IMR-90 (cell line): ENCODE data around the gene PCGF5. TPM values are rescaled to one million over a fixed set of nuclear protein-coding genes. Genes with fewer than 3 reads are reported as not detected.

Experiments used
- ATAC-seq: fragments of 200-7000 bp; cut with Tn5 transposase; 2 replicates; pipeline ENCODE4 v1.9.1; 2020; ENCODE audit warnings: low read depth, mild to moderate bottlenecking, moderate library complexity
- BruUV-seq: library from RNA; stranded (reverse); fragments of 400-500 nt; replicated peaks from 2 replicates; lab custom pipeline; 2021; lab: Mats Ljungman, UMichigan
- CTCF ChIA-PET: fragments of 300-600 bp; formaldehyde crosslinking; extraction: SDS; loops from one replicate; lab custom pipeline; 2021; ENCODE audit warnings: antibody characterized with exemption; lab: Yijun Ruan, JAX
- POLR2A ChIA-PET: fragments of 300-600 bp; sonication (Branson Sonifier 250); formaldehyde crosslinking; loops from one replicate; lab custom pipeline; 2022; ENCODE audit warnings: antibody characterized with exemption; ENCODE audit not compliant: unreplicated experiment; lab: Charles Lee
- DNase-seq: peaks from one replicate; pipeline ENCODE4 v3.0.0; 2013
- H2AFZ ChIP-seq: replicated peaks from 2 replicates; pipeline ENCODE3; 2013; ENCODE audit warnings: low read length, mild to moderate bottlenecking; ENCODE audit not compliant: poor library complexity
- H2AK5ac ChIP-seq: 2 replicates; pipeline ENCODE4 v1.6.1; 2013; ENCODE audit warnings: low read depth, low read length, inconsistent platforms
- H2AK9ac ChIP-seq: replicated peaks from 2 replicates; pipeline ENCODE3; 2013; ENCODE audit warnings: mild to moderate bottlenecking, low read depth, low read length, moderate library complexity; ENCODE audit not compliant: poor library complexity
- H2BK120ac ChIP-seq: 2 replicates; pipeline ENCODE4 v1.6.1; 2013; ENCODE audit warnings: low read depth, low read length, inconsistent platforms
- H2BK15ac ChIP-seq: 3 replicates; pipeline ENCODE4 v1.6.1; 2013; ENCODE audit warnings: low read depth, low read length, inconsistent platforms
- H2BK20ac ChIP-seq: 2 replicates; pipeline ENCODE4 v1.6.1; 2013; ENCODE audit warnings: low read depth, mild to moderate bottlenecking, inconsistent platforms, low read length, moderate library complexity
- H2BK5ac ChIP-seq: 2 replicates; pipeline ENCODE4 v1.6.1; 2013; ENCODE audit warnings: mild to moderate bottlenecking, low read depth, low read length, inconsistent platforms; ENCODE audit not compliant: poor library complexity, severe bottlenecking
- H3K14ac ChIP-seq: replicated peaks from 2 replicates; pipeline ENCODE4 v1.6.1; 2013; ENCODE audit warnings: low read depth, low read length, inconsistent platforms
- H3K18ac ChIP-seq: 2 replicates; pipeline ENCODE4 v1.6.1; 2013; ENCODE audit warnings: low read depth, low read length, control low read depth
- H3K23ac ChIP-seq: 2 replicates; pipeline ENCODE4 v1.6.1; 2013; ENCODE audit warnings: low read depth, low read length, inconsistent platforms
- H3K27ac ChIP-seq: 2 replicates; pipeline ENCODE4 v1.5.1; 2013; ENCODE audit warnings: mild to moderate bottlenecking, control low read depth, low read length; ENCODE audit not compliant: insufficient read depth
- H3K27me3 ChIP-seq: 2 replicates; pipeline ENCODE4 v1.6.1; 2013; ENCODE audit warnings: low read length; ENCODE audit not compliant: control insufficient read depth, insufficient read depth
- H3K36me3 ChIP-seq: 2 replicates; pipeline ENCODE4 v1.6.1; 2013; ENCODE audit warnings: low read length, mixed read lengths; ENCODE audit not compliant: control insufficient read depth, insufficient read depth
- H3K4ac ChIP-seq: 2 replicates; pipeline ENCODE4 v1.6.1; 2013; ENCODE audit warnings: low read depth, low read length, inconsistent platforms
- H3K4me1 ChIP-seq: 2 replicates; pipeline ENCODE4 v1.6.1; 2013; ENCODE audit warnings: low read length, mixed read lengths; ENCODE audit not compliant: control insufficient read depth, insufficient read depth
- H3K4me2 ChIP-seq: 2 replicates; pipeline ENCODE4 v1.6.1; 2013; ENCODE audit warnings: low read depth, mild to moderate bottlenecking, control low read depth, low read length, moderate library complexity
- H3K4me3 ChIP-seq: 2 replicates; pipeline ENCODE4 v1.5.1; 2013; ENCODE audit warnings: low read depth, mild to moderate bottlenecking, control low read depth, low read length, moderate library complexity; ENCODE audit not compliant: insufficient read depth
- H3K56ac ChIP-seq: 2 replicates; pipeline ENCODE4 v1.6.1; 2013; ENCODE audit warnings: low read length, inconsistent platforms; ENCODE audit not compliant: insufficient read depth; ENCODE audit errors: extremely low read depth
- H3K79me1 ChIP-seq, 2 experiments: 2 replicates each; pipeline ENCODE4 v1.6.1; 2013; ENCODE audit warnings: low read length in 2 of 2, inconsistent platforms in 1 of 2, low read depth in 1 of 2
- H3K9ac ChIP-seq: 2 replicates; pipeline ENCODE4 v1.6.1; 2013; ENCODE audit warnings: low read depth, low read length, control low read depth
- H3K9me1 ChIP-seq: 2 replicates; pipeline ENCODE4 v1.6.1; 2013; ENCODE audit warnings: low read length, inconsistent platforms; ENCODE audit not compliant: insufficient read depth
- H3K9me3 ChIP-seq: 2 replicates; pipeline ENCODE4 v1.6.1; 2013; ENCODE audit warnings: low read length; ENCODE audit not compliant: control insufficient read depth, insufficient read depth
- H4K20me1 ChIP-seq: 2 replicates; pipeline ENCODE4 v1.6.1; 2013; ENCODE audit warnings: low read length, inconsistent platforms; ENCODE audit not compliant: insufficient read depth
- H4K5ac ChIP-seq: 2 replicates; pipeline ENCODE4 v1.6.1; 2013; ENCODE audit warnings: mild to moderate bottlenecking, low read depth, low read length, control low read depth
- H4K8ac ChIP-seq, 2 experiments: 2 replicates each; pipeline ENCODE4 v1.6.1; 2013; ENCODE audit warnings: low read depth in 2 of 2, low read length in 2 of 2, control low read depth in 1 of 2, inconsistent platforms in 1 of 2
- H4K91ac ChIP-seq: 2 replicates; pipeline ENCODE4 v1.6.1; 2013; ENCODE audit warnings: low read depth, low read length, inconsistent platforms; ENCODE audit not compliant: insufficient read depth
- CEBPB ChIP-seq: IDR thresholded peaks from 2 replicates; pipeline ENCODE4 v1.6.1; 2012; ENCODE audit warnings: low read depth, low read length, improper control_type of control experiment
- CHD1 ChIP-seq: IDR thresholded peaks from 2 replicates; pipeline ENCODE4 v1.6.1; 2012; ENCODE audit warnings: low read depth, low read length, improper control_type of control experiment
- CTCF ChIP-seq: conservative IDR thresholded peaks from 2 replicates; pipeline ENCODE4 v1.5.1; 2012; ENCODE audit warnings: mild to moderate bottlenecking, low read depth, low read length, improper control_type of control experiment
- ELK1 ChIP-seq: fragments of 150-350 bp; IDR thresholded peaks from 2 replicates; pipeline ENCODE4 v1.6.1; 2016; ENCODE audit warnings: low read depth, mild to moderate bottlenecking, low read length, moderate library complexity, borderline replicate concordance
- FOS ChIP-seq: fragments of 150-350 bp; IDR thresholded peaks from 2 replicates; pipeline ENCODE4 v1.6.1; 2016; ENCODE audit warnings: low read depth, low read length
- MAFK ChIP-seq: IDR thresholded peaks from 2 replicates; pipeline ENCODE4 v1.6.1; 2012; ENCODE audit warnings: low read depth, low read length, improper control_type of control experiment
- MAZ ChIP-seq: IDR thresholded peaks from 2 replicates; pipeline ENCODE4 v1.6.1; 2012; ENCODE audit warnings: low read depth, mild to moderate bottlenecking, low read length, improper control_type of control experiment, moderate library complexity, borderline replicate concordance
- MXI1 ChIP-seq: IDR thresholded peaks from 2 replicates; pipeline ENCODE4 v1.6.1; 2012; ENCODE audit warnings: low read depth, mild to moderate bottlenecking, low read length, moderate library complexity, borderline replicate concordance
- POLR2A ChIP-seq: IDR thresholded peaks from 2 replicates; pipeline ENCODE4 v1.6.1; 2012; ENCODE audit warnings: mild to moderate bottlenecking, low read depth, low read length
- RAD21 ChIP-seq: IDR thresholded peaks from 2 replicates; pipeline ENCODE4 v1.6.1; 2012; ENCODE audit warnings: low read length, improper control_type of control experiment
- RFX5 ChIP-seq: IDR thresholded peaks from 2 replicates; pipeline ENCODE4 v1.8.0; 2012; ENCODE audit warnings: low read depth, mild to moderate bottlenecking, low read length, moderate library complexity
- USF2 ChIP-seq: fragments of 150-350 bp; IDR thresholded peaks from 2 replicates; pipeline ENCODE4 v1.6.1; 2017; ENCODE audit warnings: mild to moderate bottlenecking, antibody characterized with exemption, low read length, low read depth
- WGBS, 2 experiments: methylation state at CpG; one replicate each; pipeline versions ENCODE4 v1.1.5 to v1.1.7; 2013; ENCODE audit warnings: missing lambda C conversion rate in 2 of 2; ENCODE audit not compliant: insufficient read length in 1 of 2; ENCODE audit errors: extremely low coverage in 2 of 2; 5-methylcytosine and 5-hydroxymethylcytosine counted together
- dilution Hi-C: fragments of 300-500 bp; cut with HindIII; formaldehyde crosslinking; loops from one replicate; pipeline ENCODE4 v1.14.3; 2018; ENCODE audit warnings: low sequenced_read_pairs; ENCODE audit not compliant: unreplicated experiment
- in situ Hi-C: fragments of 300-500 bp; cut with MboI; formaldehyde crosslinking; loops from 3 replicates; pipeline ENCODE4 v1.14.3; 2019; ENCODE audit warnings: low sequenced_read_pairs, inconsistent platforms, mixed read lengths
- intact Hi-C: fragments of 100-400 bp; cut with micrococcal nuclease; formaldehyde crosslinking; loops from 2 replicates; pipeline ENCODE4 v1.10.0; 2022
- polyA plus RNA-seq, 3 experiments: library from polyadenylated mRNA; depleted of rRNA; stranded (reverse); fragments of >200 nt; gene quantifications; 2 replicates each; pipeline ENCODE4 v1.2.3, GENCODE V29; 2012; ENCODE audit warnings: low replicate concordance in 1 of 3
- total RNA-seq: library from RNA; depleted of rRNA; stranded (reverse); fragments of >200 nt; gene quantifications from 2 replicates; pipeline ENCODE4 v1.2.3, GENCODE V29; 2012

PCGF5 gene
- total and polyA plus RNA-seq, 2 of the 4 experiments (the other 2 are of a cell fraction): 9.0 to 18.1 TPM

GRCh38 chr10:91299999-91300575 lies 79.6 kb downstream of the PCGF5 start:
- intact Hi-C loops: loop anchor here (10.0 kb wide), 2 partner anchors 195 to 525 kb away; no protein-coding TSS in a partner anchor
- no CpG with 5 or more reads among the region's 1 CpG for WGBS, 2 experiments
- Histone ChIP-seq H2BK20ac (peak overlapping the region; percentile 44), H3K9ac (no peak overlapping the region), H3K23ac (no peak overlapping the region), H3K4me2 (no peak overlapping the region), H3K27ac (no peak overlapping the region), H2BK15ac (0 out of 3 replicates have a peak overlapping the region, but pooled peaks have one; percentile 15), H4K20me1 (no peaks in the 10 kb centered on the region), H3K18ac (no peak overlapping the region), H3K9me3 (no peaks in the 10 kb centered on the region), H3K9me1 (no peaks in the 10 kb centered on the region; the same call in 1 of the 2 replicates), H3K27me3 (no peaks in the 10 kb centered on the region), H3K56ac (no peak overlapping the region), H3K14ac (peak overlapping the region; percentile 60; the same call in 1 of the 2 replicates), H3K4ac (peak overlapping the region; percentile 43), H4K8ac (peak overlapping the region in 1 of 2 experiments; percentile 13; a peak in 1 of 4 replicates), H2BK120ac (peak overlapping the region; percentile 71), H2AK9ac (no peak overlapping the region), H4K91ac (0 out of 2 replicates have a peak overlapping the region, but pooled peaks have one; percentile 32), H2BK5ac (no peak overlapping the region), H3K79me1 (no peaks in the 10 kb centered on the region), H2AFZ (peak overlapping the region; percentile 39), H4K5ac (no peak overlapping the region), H3K4me1 (peaks cover 7% of the 10 kb centered on the region), H3K36me3 (no peaks in the 10 kb centered on the region), H2AK5ac (peak overlapping the region; percentile 75; the same call in 1 of the 2 replicates), H3K4me3 (no peak overlapping the region)
- in situ Hi-C loops: loop anchor here (5.0 to 10.0 kb wide), 3 partner anchors 87 to 615 kb away; partner anchors contain the start of gene PPP1R3C
- CTCF ChIA-PET: interaction anchor here (0.9 to 2.7 kb wide), 4 partner anchors 20 to 335 kb away, joined by 3 to 19 read pairs (median 10); no protein-coding TSS in a partner anchor
- ATAC-seq (no peak; the same call in 1 of the 2 replicates), DNase-seq (no peak)
- TF ChIP-seq POLR2A (no peak), CTCF (no peak), FOS (no peak), MAFK (no peak), MAZ (no peak), RAD21 (no peak), CHD1 (no peak), RFX5 (no peak), ELK1 (no peak), MXI1 (no peak), USF2 (no peak), CEBPB (no peak)
- BruUV-seq: no TSS peak
- dilution Hi-C loops: no loop called here
- POLR2A ChIA-PET: interaction anchor here (0.6 kb wide), 1 partner anchor 63 kb away, joined by 4 read pairs; no protein-coding TSS in a partner anchor
